ENCODE data around the gene EGR4. TPM values are rescaled to one million over a fixed set of nuclear protein-coding genes. Genes with fewer than 3 reads are reported as not detected.

Gene EGR4
- polyA plus RNA-seq, 1 experiment = not detected

- Histone ChIP-seq H3K4me3 (ENCODE audit: low read depth, low read length) (no peak overlapping the region), H3K9me3 (ENCODE audit: control insufficient read depth, insufficient read depth, low read length) (no peaks in the 10 kb centered on the region; the same call in 1 of the 2 replicates), H3K27me3 (ENCODE audit: control insufficient read depth, insufficient read depth, low read length) (peaks cover 68% of the 10 kb centered on the region), H3K27ac (ENCODE audit: low read depth, low read length) (no peak overlapping the region)
- DNase-seq (ENCODE audit: low read depth, low spot score) = no peak
- TF ChIP-seq, protein P1, sequence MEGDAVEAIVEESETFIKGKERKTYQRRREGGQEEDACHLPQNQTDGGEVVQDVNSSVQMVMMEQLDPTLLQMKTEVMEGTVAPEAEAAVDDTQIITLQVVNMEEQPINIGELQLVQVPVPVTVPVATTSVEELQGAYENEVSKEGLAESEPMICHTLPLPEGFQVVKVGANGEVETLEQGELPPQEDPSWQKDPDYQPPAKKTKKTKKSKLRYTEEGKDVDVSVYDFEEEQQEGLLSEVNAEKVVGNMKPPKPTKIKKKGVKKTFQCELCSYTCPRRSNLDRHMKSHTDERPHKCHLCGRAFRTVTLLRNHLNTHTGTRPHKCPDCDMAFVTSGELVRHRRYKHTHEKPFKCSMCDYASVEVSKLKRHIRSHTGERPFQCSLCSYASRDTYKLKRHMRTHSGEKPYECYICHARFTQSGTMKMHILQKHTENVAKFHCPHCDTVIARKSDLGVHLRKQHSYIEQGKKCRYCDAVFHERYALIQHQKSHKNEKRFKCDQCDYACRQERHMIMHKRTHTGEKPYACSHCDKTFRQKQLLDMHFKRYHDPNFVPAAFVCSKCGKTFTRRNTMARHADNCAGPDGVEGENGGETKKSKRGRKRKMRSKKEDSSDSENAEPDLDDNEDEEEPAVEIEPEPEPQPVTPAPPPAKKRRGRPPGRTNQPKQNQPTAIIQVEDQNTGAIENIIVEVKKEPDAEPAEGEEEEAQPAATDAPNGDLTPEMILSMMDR (IDR thresholded peaks at IDR 0.05; ENCODE audit: low read depth, low read length) = no peak
- CTCF ChIA-PET = no interaction called here
- POLR2A ChIA-PET = no interaction called here
Observed at GRCh38 chr2:73295751-73296400, 2.5 kb upstream of the EGR4 start.

DNA sequence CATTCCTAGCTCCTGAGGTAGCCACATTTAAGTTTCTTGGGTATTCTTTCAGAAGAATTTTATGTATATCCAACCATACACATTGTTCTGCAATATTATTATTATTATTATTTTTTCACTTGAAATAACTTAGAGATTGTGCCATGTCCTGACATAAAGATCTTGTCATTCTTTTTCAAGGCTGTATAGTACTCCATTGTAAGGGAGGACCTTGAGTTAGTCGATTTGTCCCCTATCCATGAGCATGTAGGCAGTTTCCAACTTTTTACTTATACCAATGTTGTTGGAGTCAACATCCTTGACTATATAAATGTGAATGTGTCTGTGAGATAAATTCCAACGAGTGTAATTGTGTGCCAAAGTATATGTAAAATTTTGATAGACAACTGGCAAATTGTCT lies 891 bp upstream of the EGR4 start:
- no peak for DNase-seq (ENCODE audit: low read depth, low spot score)
- CTCF ChIA-PET = no interaction called here
- H3K9me3 ChIP-seq (ENCODE audit: control insufficient read depth, insufficient read depth, low read length) = no peaks in the 10 kb centered on the region; the same call in 1 of the 2 replicates
- POLR2A ChIA-PET = no interaction called here
- no peak overlapping the region for H3K4me3 ChIP-seq (ENCODE audit: low read depth, low read length)
- H3K27ac ChIP-seq (ENCODE audit: low read depth, low read length) = no peak overlapping the region
- peaks cover 66% of the 10 kb centered on the region for H3K27me3 ChIP-seq (ENCODE audit: control insufficient read depth, insufficient read depth, low read length)
- TF ChIP-seq, protein P1 (IDR thresholded peaks at IDR 0.05; ENCODE audit: low read depth, low read length) = no peak

DNA sequence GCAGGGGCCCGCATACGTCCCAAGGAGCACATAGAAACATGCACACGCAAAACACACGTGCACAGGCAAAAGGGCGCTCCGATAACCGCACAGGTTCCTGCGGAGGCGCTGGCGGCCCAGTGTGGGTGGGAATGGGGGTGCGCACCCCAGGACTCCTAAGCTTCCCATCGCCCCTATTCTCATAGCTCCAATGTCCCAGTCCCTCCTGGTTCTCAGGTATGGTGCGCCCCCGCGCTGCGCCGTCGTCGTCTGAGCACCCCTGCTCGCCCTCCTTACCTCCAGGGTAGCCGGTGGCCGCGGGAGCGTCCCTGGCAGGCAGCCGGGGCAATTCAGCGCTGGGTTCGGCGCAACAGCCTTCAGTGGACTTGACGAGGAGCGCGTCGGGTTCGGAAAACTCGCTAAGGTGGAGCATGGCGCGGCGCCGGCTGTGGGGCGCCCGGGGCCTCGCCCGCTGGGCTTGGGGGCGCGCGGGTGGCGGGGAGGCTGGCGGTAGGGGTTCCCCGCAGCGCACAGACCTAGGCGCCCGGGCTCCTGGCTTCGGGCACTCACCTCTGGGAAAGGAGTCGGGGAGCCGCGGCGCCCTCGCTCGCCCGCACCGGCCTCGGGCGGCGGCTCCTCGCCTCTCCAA lies 328 bp downstream of the EGR4 start:
- Histone ChIP-seq H3K27ac (ENCODE audit: low read depth, low read length) (no peak overlapping the region), H3K27me3 (ENCODE audit: control insufficient read depth, insufficient read depth, low read length) (peaks cover 66% of the 10 kb centered on the region), H3K4me3 (ENCODE audit: low read depth, low read length) (peak overlapping the region; percentile 54), H3K9me3 (ENCODE audit: control insufficient read depth, insufficient read depth, low read length) (no peaks in the 10 kb centered on the region; the same call in 1 of the 2 replicates)
- DNase-seq (ENCODE audit: low read depth, low spot score) = no peak
- ChIA-PET CTCF (no interaction called here), POLR2A (no interaction called here)
- TF ChIP-seq, protein P1 (IDR thresholded peaks at IDR 0.05; ENCODE audit: low read depth, low read length) = no peak

- peaks cover 64% of the 10 kb centered on the region for H3K27me3 ChIP-seq (ENCODE audit: control insufficient read depth, insufficient read depth, low read length)
- no peaks in the 10 kb centered on the region; the same call in 1 of the 2 replicates for H3K9me3 ChIP-seq (ENCODE audit: control insufficient read depth, insufficient read depth, low read length)
- ChIA-PET CTCF (no interaction called here), POLR2A (no interaction called here)
- H3K27ac ChIP-seq (ENCODE audit: low read depth, low read length) = no peak overlapping the region
- TF ChIP-seq, protein P1 (IDR thresholded peaks at IDR 0.05; ENCODE audit: low read depth, low read length) = no peak
- H3K4me3 ChIP-seq (ENCODE audit: low read depth, low read length) = no peak overlapping the region
- DNase-seq (ENCODE audit: low read depth, low spot score) = no peak
Observed at GRCh38 chr2:73292316-73292905, 937 bp downstream of the EGR4 start.

Measured in AG04450 (cell line).